Stimulated activated CD4-positive, alpha-beta T cell treated with anti-CD3 and anti-CD28 coated beads, TNF-alpha, amount 100 ng/mL, for 4 hours (primary cell): Measurements from ENCODE around the gene TOP3B.

Experiments used
- DNase-seq, 3 experiments: peaks; one replicate each; pipeline ENCODE4 v3.0.0-alpha.2; 2020; ENCODE audit warnings: low read depth in 3 of 3

The TOP3B gene

GRCh38 chr22:21978564-21979386 is 3.8 kb downstream of the TOP3B start:
- DNase-seq: no peak

GRCh38 chr22:21977814-21978213 is 4.8 kb downstream of the TOP3B start:
- DNase-seq: no peak

- no peak for DNase-seq
Observed at GRCh38 chr22:21975854-21976345, 6.7 kb downstream of the TOP3B start.

- DNase-seq: no peak
Observed at GRCh38 chr22:21975273-21975672, 7.3 kb downstream of the TOP3B start.

GRCh38 chr22:21974058-21974649 is 8.4 kb downstream of the TOP3B start:
- DNase-seq: no peak

GRCh38 chr22:21972806-21973205 is 9.8 kb downstream of the TOP3B start:
- DNase-seq: no peak

- DNase-seq: peak in 2 of 3 experiments; percentile 21 to 30
Observed at GRCh38 chr22:21972293-21972779, 10.3 kb downstream of the TOP3B start.

GRCh38 chr22:21971858-21972275 is 10.7 kb downstream of the TOP3B start:
- DNase-seq: no peak

GRCh38 chr22:21970800-21971617 is 11.6 kb downstream of the TOP3B start:
- no peak for DNase-seq

- DNase-seq: no peak
Observed at GRCh38 chr22:21970037-21970799, 12.4 kb downstream of the TOP3B start.

GRCh38 chr22:21968452-21969129 is 14.0 kb downstream of the TOP3B start:
- no peak for DNase-seq

GRCh38 chr22:21967693-21968271 is 14.8 kb downstream of the TOP3B start:
- no peak for DNase-seq

GRCh38 chr22:21966643-21967516 is 15.7 kb downstream of the TOP3B start:
- no peak for DNase-seq

GRCh38 chr22:21965762-21966288 is 16.8 kb downstream of the TOP3B start:
- DNase-seq: no peak

GRCh38 chr22:21964918-21965484 is 17.6 kb downstream of the TOP3B start:
- DNase-seq: no peak

GRCh38 chr22:21964234-21964633 is 18.4 kb downstream of the TOP3B start:
- no peak for DNase-seq

- DNase-seq: no peak
Observed at GRCh38 chr22:21963790-21964211, 18.8 kb downstream of the TOP3B start.

- no peak for DNase-seq
Observed at GRCh38 chr22:21963286-21963685, 19.3 kb downstream of the TOP3B start.

- DNase-seq: no peak
Observed at GRCh38 chr22:21962655-21962949, 20.0 kb downstream of the TOP3B start.
